Mammary epithelial cell (primary cell): ENCODE results near the gene PEX11A.

Source experiments
- EZH2 ChIP-seq: IDR thresholded peaks from 2 replicates; pipeline ENCODE4 v1.6.1; 2012; ENCODE audit warnings: low read length, inconsistent platforms, borderline replicate concordance
- TF ChIP-seq, protein P1 (sequence below), 2 donors: IDR thresholded peaks in 1 of 2; conservative IDR thresholded peaks in 1 of 2; 2 replicates each; pipeline ENCODE4 v1.5.1; 2011 to 2012; ENCODE audit warnings: inconsistent platforms in 2 of 2, low read length in 2 of 2, mild to moderate bottlenecking in 2 of 2, control low read depth in 1 of 2, low read depth in 1 of 2; ENCODE audit not compliant: insufficient read depth in 1 of 2; ENCODE audit errors: extremely low read depth in 1 of 2

DNA sequence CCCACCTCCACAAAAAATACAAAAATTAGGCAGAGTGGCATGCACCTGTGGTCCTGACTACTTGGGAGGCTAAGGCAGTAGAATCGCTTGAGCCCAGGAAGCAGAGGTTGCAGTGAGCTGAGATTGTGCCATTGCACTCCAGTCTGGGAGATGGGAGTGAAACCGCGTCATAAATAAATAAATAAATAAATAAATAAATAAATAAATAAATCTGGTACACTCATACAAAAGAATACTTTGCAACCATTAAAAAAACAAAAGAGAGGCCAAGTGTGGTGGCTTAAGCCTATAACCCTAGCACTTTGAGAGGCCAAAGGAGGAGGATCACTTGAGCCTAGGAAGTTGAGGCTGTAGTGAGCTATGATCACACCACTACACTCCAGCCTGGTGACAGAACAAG lies 32.5 kb upstream of the PEX11A start:
- TF ChIP-seq, protein P1, sequence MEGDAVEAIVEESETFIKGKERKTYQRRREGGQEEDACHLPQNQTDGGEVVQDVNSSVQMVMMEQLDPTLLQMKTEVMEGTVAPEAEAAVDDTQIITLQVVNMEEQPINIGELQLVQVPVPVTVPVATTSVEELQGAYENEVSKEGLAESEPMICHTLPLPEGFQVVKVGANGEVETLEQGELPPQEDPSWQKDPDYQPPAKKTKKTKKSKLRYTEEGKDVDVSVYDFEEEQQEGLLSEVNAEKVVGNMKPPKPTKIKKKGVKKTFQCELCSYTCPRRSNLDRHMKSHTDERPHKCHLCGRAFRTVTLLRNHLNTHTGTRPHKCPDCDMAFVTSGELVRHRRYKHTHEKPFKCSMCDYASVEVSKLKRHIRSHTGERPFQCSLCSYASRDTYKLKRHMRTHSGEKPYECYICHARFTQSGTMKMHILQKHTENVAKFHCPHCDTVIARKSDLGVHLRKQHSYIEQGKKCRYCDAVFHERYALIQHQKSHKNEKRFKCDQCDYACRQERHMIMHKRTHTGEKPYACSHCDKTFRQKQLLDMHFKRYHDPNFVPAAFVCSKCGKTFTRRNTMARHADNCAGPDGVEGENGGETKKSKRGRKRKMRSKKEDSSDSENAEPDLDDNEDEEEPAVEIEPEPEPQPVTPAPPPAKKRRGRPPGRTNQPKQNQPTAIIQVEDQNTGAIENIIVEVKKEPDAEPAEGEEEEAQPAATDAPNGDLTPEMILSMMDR (conservative IDR thresholded peaks at IDR 0.05 in 1 of 2, IDR thresholded peaks at IDR 0.05 in 1 of 2; ENCODE audit: extremely low read depth in 1 of 2, insufficient read depth in 1 of 2, low read depth in 1 of 2, low read length in 2 of 2), result no peak
- no peak for TF ChIP-seq EZH2
